ENCODE measurements around the gene ZBTB2.

Gene ZBTB2

DNA sequence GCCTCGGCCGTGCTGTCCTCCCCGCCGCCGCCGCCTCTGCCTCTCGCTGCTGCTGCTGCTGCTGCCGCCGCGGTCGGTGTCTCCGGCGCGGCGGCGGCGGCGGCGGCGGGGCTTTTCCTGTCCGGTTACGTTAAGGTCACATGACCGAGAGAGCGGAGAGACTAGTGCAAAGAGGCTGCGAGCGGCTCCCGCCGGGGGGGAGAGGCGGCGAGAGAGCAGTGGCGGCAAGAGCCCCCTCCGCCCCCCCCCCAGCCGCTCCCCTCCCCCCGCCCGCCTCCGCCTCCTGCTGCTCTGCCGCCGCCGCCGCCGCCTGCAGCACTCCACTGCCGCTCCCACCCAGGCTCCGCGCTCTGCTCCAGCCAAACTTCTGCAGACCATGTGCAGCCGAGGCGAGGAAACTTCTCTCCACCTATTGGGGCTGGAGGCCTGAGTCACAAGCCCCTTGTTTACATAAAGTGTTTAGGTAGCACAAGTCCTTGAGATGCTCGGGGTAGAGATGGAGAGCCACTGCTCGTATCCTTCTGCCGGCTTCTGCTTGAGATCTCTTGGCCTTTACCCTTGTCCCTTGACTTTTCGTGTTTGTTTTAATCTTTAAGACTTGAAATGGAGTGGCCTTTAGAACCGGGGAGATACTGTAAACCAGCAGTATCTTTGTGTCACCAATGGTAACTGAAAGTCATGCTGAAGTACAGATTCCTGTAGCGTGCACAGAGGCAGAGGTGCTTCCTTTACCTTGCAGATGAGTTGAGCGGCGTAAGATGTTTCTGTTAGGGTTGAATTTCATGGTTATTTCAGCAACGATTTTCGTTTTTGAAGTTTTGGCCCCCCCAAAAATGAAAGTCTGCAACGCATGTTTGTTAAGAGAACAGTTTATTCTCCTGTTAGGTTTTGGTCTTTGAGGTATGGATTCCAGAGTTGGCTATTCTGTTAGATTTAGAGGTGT lies at the start of gene ZBTB2:
Gene ZBTB2 (minus strand): TSS at position 89 of the 943 bp plus-strand sequence. CDS start 17,922 bp downstream, outside the sequence.
- DNase-seq (ENCODE audit: low spot score), result peak; percentile 71

DNA sequence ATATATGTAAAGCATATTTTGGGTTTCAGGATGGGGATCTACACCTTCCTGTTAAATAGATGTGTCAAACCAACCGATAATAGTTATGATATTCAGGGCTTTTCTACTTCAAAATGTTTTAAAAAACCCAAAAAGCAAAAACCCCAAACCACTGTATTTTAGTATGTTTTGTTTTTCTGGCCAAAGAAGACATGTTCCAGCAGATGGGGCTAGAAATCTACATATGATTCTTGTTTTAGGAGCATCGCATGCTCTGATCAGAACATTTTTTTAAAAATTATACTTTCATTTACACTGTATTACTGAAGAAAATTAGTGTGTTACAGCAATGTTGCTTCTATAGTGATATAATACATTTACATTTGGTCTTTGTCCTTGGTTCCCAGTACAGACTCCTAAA lies 49.6 kb upstream of the ZBTB2 start:
- DNase-seq (ENCODE audit: low spot score), result peak; percentile 45

GRCh38 chr6:151440498-151440897 lies 49.1 kb upstream of the ZBTB2 start:
- DNase-seq (ENCODE audit: low spot score), result no peak

- DNase-seq (ENCODE audit: low spot score), result no peak
Measured at GRCh38 chr6:151437401-151437800, 46.0 kb upstream of the ZBTB2 start.

- no peak for DNase-seq (ENCODE audit: low spot score)
Measured at GRCh38 chr6:151436802-151437201, 45.4 kb upstream of the ZBTB2 start.

GRCh38 chr6:151436300-151436699 lies 44.9 kb upstream of the ZBTB2 start:
- no peak for DNase-seq (ENCODE audit: low spot score)

DNA sequence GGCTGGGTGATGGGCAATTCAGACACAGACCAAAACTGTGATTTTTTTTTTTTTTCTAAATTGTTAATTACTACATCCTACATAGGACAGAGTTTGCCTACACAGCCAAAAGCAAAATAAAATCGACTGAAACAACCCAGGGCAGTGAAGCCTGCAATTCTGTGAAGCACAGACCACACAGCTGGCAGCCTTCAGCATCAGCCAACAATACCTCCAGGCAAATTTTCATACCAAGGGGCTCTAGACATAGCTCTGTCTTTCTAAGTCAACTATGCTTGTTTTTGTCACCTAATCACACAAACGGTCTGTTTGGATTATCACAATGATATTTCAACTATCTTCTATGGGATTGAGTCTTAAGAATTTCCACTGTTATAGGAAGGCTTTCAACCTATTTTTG lies 43.0 kb upstream of the ZBTB2 start:
- no peak for DNase-seq (ENCODE audit: low spot score)

- DNase-seq (ENCODE audit: low spot score), result no peak
Measured at GRCh38 chr6:151432651-151433050, 41.3 kb upstream of the ZBTB2 start.

- no peak for DNase-seq (ENCODE audit: low spot score)
Measured at GRCh38 chr6:151431337-151431736, 40.0 kb upstream of the ZBTB2 start.

DNA sequence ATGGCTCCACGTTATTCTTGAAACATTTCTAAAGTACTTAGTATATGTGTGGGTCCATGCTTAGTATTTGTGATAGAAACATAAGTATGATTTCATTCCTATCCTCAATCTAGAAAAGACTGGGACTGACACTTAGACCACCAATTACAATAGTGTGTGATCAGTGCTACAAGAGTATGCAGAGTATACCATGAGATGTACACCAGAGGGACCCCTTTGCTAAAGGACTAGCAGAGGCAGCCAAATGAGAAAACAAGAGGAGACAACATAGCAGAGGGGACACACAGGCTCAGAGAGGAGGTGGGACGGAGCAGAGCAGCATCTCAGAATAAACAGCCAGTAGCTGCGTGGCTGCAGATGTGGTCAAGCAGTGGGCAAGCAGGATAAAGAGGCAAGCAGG lies 39.5 kb upstream of the ZBTB2 start:
- DNase-seq (ENCODE audit: low spot score), result no peak

- DNase-seq (ENCODE audit: low spot score), result no peak
Measured at GRCh38 chr6:151428093-151428735, 36.9 kb upstream of the ZBTB2 start.

GRCh38 chr6:151425561-151425960 lies 34.2 kb upstream of the ZBTB2 start:
- DNase-seq (ENCODE audit: low spot score), result no peak

DNA sequence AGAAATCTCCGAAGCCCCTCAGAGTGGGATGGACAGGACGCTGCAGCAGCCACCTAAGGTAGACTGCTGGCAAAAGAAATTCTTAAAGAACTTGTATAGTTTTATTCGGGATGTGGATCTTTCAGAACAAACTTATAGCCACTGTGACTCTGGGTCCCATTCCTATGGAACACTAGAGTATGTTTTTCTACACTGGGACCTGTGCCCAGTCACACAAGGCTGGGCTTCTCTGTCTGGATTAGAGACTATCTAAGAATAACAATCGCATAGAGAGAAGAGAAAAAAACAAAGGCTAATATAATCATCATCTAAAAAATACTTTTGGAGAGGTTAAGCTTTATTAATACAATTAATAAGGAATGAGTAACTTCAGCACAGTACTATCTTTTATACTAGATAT lies 31.6 kb upstream of the ZBTB2 start:
- DNase-seq (ENCODE audit: low spot score), result peak; percentile 72

GRCh38 chr6:151417477-151417876 lies 26.1 kb upstream of the ZBTB2 start:
- DNase-seq (ENCODE audit: low spot score), result no peak

GRCh38 chr6:151414641-151415260 lies 23.4 kb upstream of the ZBTB2 start:
- no peak for DNase-seq (ENCODE audit: low spot score)

GRCh38 chr6:151413372-151414145 lies 22.2 kb upstream of the ZBTB2 start:
- DNase-seq (ENCODE audit: low spot score), result no peak

DNA sequence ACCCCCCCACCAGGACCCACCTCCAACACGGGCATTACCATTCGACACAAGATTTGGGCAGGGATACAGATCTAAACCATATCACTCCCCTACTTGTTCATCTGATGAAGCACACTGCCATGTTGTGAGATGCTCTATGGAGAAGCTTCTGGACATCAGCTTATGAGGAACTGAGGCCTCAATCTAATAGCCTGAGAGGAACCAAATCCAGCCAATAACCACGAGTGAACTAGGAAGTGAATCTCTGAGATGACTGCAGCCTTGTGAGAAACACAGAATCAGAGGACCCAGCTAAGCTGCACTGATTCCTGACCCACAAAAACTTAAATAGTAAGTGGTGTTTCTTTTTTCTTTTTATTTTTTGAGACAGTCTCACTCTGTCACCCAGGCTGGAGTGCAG lies 21.6 kb upstream of the ZBTB2 start:
- DNase-seq (ENCODE audit: low spot score), result peak; percentile 27

DNA sequence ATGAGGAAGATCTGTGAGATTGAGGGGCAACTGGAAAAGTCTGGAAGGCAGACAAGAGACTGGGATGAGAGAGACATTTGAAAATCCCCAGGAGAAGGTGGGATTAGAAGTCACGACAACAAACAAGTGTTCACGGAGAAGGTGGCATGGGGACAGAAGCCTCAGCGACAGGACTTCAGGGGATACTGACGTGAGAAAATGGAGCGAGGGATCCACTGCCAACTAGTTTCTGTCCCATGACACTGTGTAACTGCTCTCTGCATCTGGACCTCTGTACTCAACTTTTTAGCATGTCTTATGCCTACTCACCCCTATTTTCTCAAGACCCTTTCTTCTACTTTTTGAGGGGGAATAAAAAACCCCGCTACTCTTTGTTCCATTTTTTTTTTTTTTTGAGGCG lies 18.3 kb upstream of the ZBTB2 start:
- DNase-seq (ENCODE audit: low spot score), result no peak

- no peak for DNase-seq (ENCODE audit: low spot score)
Measured at GRCh38 chr6:151409260-151409659, 17.9 kb upstream of the ZBTB2 start.

DNA sequence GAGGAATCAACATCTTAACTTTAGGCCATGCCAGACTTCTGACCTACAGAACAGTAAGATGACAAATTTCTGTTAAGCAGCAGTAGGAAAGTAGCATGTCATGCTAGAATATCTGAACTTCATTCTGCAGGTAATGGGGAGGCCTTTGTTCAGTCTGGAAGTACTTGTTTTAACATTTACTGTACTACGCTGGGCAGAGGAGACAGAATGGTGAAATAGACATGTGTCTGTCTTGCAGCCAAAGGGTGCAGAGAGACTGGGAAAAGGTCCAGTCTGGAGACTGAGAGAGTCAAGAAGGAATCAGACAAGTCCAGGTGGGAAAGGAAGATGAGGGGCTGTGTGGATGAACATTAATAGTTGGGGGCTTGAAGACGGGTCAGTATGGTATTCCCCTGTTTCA lies 17.5 kb upstream of the ZBTB2 start:
- no peak for DNase-seq (ENCODE audit: low spot score)

DNA sequence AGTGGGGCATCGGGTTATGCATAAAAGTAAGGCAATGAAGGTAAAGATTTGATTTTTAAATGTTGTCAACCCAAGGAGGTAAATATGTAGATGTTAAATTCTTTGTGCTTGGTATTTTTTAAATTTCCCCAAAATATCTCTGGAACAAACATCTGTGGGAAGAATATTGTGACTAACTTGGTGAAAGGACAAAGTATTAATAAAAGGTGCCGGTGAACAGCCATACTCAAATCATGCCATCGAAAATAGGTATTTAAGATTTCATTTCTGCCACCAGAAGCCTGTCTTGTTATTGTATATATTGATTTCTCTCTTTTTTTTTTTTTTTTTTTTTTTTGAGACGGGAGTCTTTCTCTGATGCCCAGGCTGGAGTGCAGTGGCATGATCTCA lies 12.6 kb upstream of the ZBTB2 start:
- DNase-seq (ENCODE audit: low spot score), result no peak

GRCh38 chr6:151402228-151402627 lies 10.9 kb upstream of the ZBTB2 start:
- no peak for DNase-seq (ENCODE audit: low spot score)

Data from pons (tissue), 1 donor.